ENCODE results near the gene ZDHHC12. TPM values are rescaled to one million over a fixed set of nuclear protein-coding genes. Genes with fewer than 3 reads are reported as not detected.

ZDHHC12 gene
- total and polyA plus RNA-seq, 2 of the 8 experiments (the other 6 are each of a cell fraction or from before 2014, with no cell fraction given), result 35.0 to 93.8 TPM

DNA sequence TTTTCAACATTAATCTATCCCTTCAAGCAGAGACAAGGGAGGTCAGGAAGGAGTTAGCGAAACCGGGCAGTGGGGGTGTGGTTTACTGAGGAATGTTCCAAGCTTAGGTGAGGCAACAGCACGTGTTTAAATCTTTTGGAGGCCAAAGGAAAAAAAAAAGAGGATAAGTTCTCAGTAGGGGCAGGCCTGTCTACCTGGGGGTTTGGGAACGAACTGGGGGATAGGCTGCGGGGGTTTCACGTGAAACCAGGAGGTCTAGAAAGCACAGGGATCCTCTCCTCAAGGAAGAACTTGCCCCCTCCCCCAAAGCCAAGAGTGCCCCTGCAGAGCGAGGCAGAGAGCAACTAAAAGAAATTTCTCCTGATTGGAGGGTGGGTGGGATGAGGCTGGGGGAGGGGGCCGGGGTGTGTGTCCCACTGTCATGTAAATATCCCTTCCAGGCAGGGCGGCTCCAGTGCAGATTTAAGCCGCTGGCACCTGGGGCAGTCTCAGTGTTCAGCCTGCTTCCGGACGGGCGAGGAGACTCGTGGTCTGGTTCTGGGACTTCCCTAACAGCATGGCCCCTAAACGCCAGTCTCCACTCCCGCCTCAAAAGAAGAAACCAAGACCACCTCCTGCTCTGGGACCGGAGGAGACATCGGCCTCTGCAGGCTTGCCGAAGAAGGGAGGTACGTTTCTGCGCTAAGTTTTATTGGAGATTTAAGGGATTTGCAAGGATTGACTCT is 40.4 kb downstream of the ZDHHC12 start:
- Histone ChIP-seq H2BK15ac (ENCODE audit: low read length) (0 out of 2 replicates have a peak overlapping the region, but pooled peaks have one; percentile 12), H3K9me3 (ENCODE audit: insufficient read depth in 2 of 2, low read depth in 1 of 2, low read length in 1 of 2) (no peaks in the 10 kb centered on the region; a peak in 1 of 4 replicates), H3K23ac (ENCODE audit: insufficient read length) (no peak overlapping the region), H4K5ac (ENCODE audit: insufficient read length, low read depth, low read length) (peak overlapping the region; percentile 91), H3K36me3 (ENCODE audit: control insufficient read depth in 2 of 4, insufficient read depth in 4 of 4, low read length in 3 of 4) (peaks cover 0 to 20% (median 0%) of the 10 kb centered on the region in 4 experiments; a peak in 1 of 8 replicates), H2BK5ac (ENCODE audit: low read depth, low read length) (peak overlapping the region; percentile 95), H3K14ac (ENCODE audit: insufficient read length) (no peak overlapping the region), H2BK20ac (ENCODE audit: low read length) (peak overlapping the region; percentile 29), H2BK12ac (ENCODE audit: low read depth, low read length) (peak overlapping the region; percentile 46; the same call in 1 of the 2 replicates), H3K4me2 (ENCODE audit: insufficient read depth in 1 of 2, low read depth in 2 of 2, low read length in 2 of 2) (peak overlapping the region; percentile 95 to 100), H2AK5ac (ENCODE audit: low read depth, low read length) (peak overlapping the region; percentile 47), H4K20me1 (replicated peaks in 1 of 2; ENCODE audit: control insufficient read depth in 1 of 2, insufficient read depth in 2 of 2, low read length in 2 of 2) (peaks cover 17 to 21% of the 10 kb centered on the region in 2 experiments), H3K27me3 (replicated peaks in 1 of 4; ENCODE audit: control insufficient read depth in 3 of 4, extremely low read depth in 1 of 4, insufficient read depth in 3 of 4, low read length in 3 of 4) (no peaks in the 10 kb centered on the region), H3K18ac (ENCODE audit: extremely low read depth, low read length) (peak overlapping the region; percentile 98), H3K23me2 (ENCODE audit: low read depth, low read length) (peaks cover 17% of the 10 kb centered on the region), H3K4me3 (ENCODE audit: extremely low read depth in 1 of 4, insufficient read depth in 2 of 4, low read depth in 3 of 4, low read length in 4 of 4) (peak overlapping the region; percentile 91 to 99 (median 97)), H3K4me1 (replicated peaks in 1 of 4; ENCODE audit: control insufficient read depth in 3 of 4, insufficient read depth in 4 of 4, low read length in 3 of 4) (peaks cover 3 to 15% (median 8%) of the 10 kb centered on the region in 4 experiments; a peak in 6 of 7 replicates), H3K4ac (replicated peaks; ENCODE audit: insufficient read length, low read depth, low read length) (peak overlapping the region; percentile 20), H2AFZ (ENCODE audit: low read length) (0 out of 2 replicates have a peak overlapping the region, but pooled peaks have one; percentile 11), H3K79me2 (ENCODE audit: control insufficient read depth in 1 of 2, insufficient read depth in 2 of 2, low read length in 2 of 2) (peaks cover 25 to 49% of the 10 kb centered on the region in 2 experiments), H2BK120ac (replicated peaks; ENCODE audit: low read depth, low read length) (peak overlapping the region; percentile 30), H3K27ac (ENCODE audit: low read depth, low read length) (peak overlapping the region; percentile 95), H3K56ac (replicated peaks; ENCODE audit: insufficient read length, low read depth, low read length) (peak overlapping the region; percentile 85), H3K79me1 (ENCODE audit: low read depth, low read length) (peaks cover 8% of the 10 kb centered on the region; the same call in 1 of the 2 replicates), H4K8ac (ENCODE audit: extremely low read depth, insufficient read depth, low read length) (peak overlapping the region; percentile 82; the same call in 1 of the 2 replicates), H3K9ac (replicated peaks in 1 of 4; ENCODE audit: extremely low read depth in 1 of 4, low read depth in 3 of 4, low read length in 3 of 4) (peak overlapping the region; percentile 89 to 96 (median 92)), H4K91ac (replicated peaks; ENCODE audit: insufficient read length, low read length) (peak overlapping the region; percentile 85)
- FAIRE-seq (no peak), DNase-seq (ENCODE audit: low read depth in 1 of 2, low spot score in 2 of 2) (peak; percentile 92 to 94)
- CTCF ChIA-PET (ENCODE audit: partially characterized antibody), result interaction anchor here (0.6 to 2.9 kb wide), 5 partner anchors 17 to 533 kb away, joined by 3 to 16 read pairs (median 5); no protein-coding TSS in a partner anchor
- POLR2A ChIA-PET (ENCODE audit: partially characterized antibody), result interaction anchor here (0.5 to 46.1 kb wide), 24 partner anchors 6 to 340 kb away, joined by 3 to 1197 read pairs (median 4); partner anchors contain the start of genes DYNC2I2, PKN3, SET and SPTAN1
- 1% methylated on average over 20 of the region's 21 CpGs; no CpG with 5 or more reads in 1 of the 2 experiments for WGBS, 2 experiments (ENCODE audit: extremely low coverage in 1 of 2, insufficient coverage in 1 of 2, insufficient read length in 1 of 2, insufficient replicate concordance in 2 of 2, low coverage in 1 of 2, low lambda C conversion rate in 2 of 2, missing lambda C conversion rate in 1 of 2)
- TF ChIP-seq TEAD4 (IDR thresholded peaks at IDR 0.05; ENCODE audit: low read depth, low read length) (peak; percentile 60; the same call in 1 of the 2 replicates), BRCA1 (IDR thresholded peaks at IDR 0.05; ENCODE audit: low read depth, low read length) (no peak), SP4 (IDR thresholded peaks at IDR 0.05; ENCODE audit: low read length) (no peak; the same call in 1 of the 2 replicates), NANOG (IDR thresholded peaks at IDR 0.05; ENCODE audit: insufficient read depth, low read depth, low read length, poor library complexity, severe bottlenecking) (peak; percentile 2), SIN3A (conservative IDR thresholded peaks at IDR 0.05 in 1 of 2, IDR thresholded peaks at IDR 0.05 in 1 of 2; ENCODE audit: low read depth in 1 of 2, low read length in 2 of 2) (peak; percentile 28 to 47; a peak in 2 of 4 replicates), CEBPB (IDR thresholded peaks at IDR 0.05; ENCODE audit: low read depth, low read length) (peak; percentile 82), HDAC6 (IDR thresholded peaks at IDR 0.05; ENCODE audit: low read depth, low read length) (no peak), EGR1 (IDR thresholded peaks at IDR 0.05; ENCODE audit: borderline replicate concordance, low read depth, low read length) (no peak), SP2 (IDR thresholded peaks at IDR 0.05; ENCODE audit: low read length) (no peak), CBX5 (IDR thresholded peaks at IDR 0.05; ENCODE audit: low read depth, low read length) (no peak), ASH2L (IDR thresholded peaks at IDR 0.05; ENCODE audit: low read length) (peak; percentile 98), SP1 (IDR thresholded peaks at IDR 0.05; ENCODE audit: low read depth, low read length) (0 out of 2 replicates have a peak, but pooled peaks have one; percentile 16)

All from H1 (cell line).